Measurements from ENCODE around the gene PPM1M.

DNA sequence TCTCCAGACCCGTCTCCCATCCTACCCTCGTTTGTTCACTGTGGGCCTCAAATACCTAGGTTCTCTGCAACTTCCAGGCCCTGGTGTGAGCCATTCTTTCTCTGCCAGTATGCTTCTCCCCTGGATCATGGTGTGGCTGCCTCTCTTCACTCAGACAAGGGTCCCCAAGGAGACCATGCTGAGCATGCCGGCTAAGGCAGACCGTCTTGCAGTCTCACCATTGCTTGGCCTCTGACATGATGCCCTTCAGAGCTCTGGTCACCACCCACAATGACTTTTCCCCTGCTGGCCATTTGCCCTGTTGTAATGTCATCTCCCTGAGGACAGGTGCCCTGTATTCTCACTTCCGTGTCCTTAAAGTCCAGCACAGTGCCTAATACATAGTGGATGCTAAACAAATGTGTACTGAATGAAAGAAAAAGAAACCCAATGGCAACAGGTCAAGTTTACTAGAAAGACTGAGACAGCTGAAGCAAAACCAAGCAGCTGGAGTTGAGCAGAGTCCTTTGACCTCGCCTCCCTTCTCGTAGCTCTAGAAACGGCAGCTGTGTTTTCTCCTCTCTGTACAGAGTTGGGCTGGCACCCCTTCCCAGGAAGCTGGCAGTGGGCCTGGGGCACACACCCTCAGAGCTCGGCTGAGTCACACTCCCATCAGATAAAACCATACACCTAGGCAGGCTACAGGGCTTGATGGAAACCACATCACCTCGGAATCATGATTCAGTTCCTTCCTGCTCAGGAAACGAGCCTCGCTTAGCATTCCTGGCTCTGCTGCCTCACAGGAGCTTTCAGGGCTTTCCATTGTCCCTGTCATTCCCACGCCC is 28.8 kb upstream of the PPM1M start:
- TF ChIP-seq EZH2 (IDR thresholded peaks at IDR 0.05; ENCODE audit: low read length, unreplicated experiment) = no peak
- TF ChIP-seq, protein P1, sequence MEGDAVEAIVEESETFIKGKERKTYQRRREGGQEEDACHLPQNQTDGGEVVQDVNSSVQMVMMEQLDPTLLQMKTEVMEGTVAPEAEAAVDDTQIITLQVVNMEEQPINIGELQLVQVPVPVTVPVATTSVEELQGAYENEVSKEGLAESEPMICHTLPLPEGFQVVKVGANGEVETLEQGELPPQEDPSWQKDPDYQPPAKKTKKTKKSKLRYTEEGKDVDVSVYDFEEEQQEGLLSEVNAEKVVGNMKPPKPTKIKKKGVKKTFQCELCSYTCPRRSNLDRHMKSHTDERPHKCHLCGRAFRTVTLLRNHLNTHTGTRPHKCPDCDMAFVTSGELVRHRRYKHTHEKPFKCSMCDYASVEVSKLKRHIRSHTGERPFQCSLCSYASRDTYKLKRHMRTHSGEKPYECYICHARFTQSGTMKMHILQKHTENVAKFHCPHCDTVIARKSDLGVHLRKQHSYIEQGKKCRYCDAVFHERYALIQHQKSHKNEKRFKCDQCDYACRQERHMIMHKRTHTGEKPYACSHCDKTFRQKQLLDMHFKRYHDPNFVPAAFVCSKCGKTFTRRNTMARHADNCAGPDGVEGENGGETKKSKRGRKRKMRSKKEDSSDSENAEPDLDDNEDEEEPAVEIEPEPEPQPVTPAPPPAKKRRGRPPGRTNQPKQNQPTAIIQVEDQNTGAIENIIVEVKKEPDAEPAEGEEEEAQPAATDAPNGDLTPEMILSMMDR (conservative IDR thresholded peaks at IDR 0.05; ENCODE audit: low read depth, low read length) = no peak
